CD4-positive, alpha-beta T cell treated with Interferon gamma for 1 hour (primary cell): ENCODE measurements around the gene CAMSAP3.

Source experiments
- DNase-seq: peaks from one replicate; pipeline ENCODE4 v3.0.0-alpha.2; 2020

The CAMSAP3 gene

DNA sequence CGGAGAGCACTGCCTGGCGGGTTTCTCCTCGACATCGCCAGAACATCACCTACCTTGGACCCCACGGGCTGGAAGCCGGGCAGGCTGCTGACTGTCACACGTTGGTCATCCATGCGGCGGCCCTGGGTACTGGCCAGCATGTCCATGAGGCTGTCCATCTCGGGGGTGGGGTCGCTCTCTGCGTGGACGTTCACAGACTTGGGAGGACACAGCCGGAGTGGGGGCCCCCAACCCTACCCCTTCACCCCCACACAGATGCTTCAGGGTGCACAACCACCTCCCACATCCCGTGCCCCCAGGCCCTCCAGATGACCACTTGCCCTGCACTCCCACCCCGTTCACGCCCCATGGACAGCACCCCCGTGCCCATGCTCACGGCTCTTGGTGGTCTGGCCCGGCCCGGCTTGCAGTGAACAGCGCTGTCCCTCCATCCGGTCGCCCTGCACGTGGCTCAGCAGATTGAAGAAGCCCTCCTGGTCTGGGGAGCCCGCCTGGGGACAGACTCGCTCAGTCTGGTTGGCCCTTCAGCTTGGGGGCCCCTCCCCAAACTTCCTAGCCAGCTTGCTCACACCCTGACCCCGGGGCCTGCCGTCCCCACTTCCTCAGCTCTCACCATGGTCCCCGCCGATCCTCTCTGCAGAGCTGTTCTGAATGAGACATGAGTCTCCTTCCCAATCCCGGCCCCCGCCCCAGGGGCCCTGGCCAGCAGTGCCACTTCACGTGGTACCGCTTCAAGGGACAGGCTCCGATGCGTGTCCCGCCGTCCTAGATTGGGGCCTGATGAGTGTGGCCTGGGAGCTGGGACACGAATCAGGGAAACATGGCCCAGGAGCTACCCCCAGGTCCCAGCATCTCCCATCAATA is 36.9 kb downstream of the CAMSAP3 start:
- DNase-seq, result no peak

DNA sequence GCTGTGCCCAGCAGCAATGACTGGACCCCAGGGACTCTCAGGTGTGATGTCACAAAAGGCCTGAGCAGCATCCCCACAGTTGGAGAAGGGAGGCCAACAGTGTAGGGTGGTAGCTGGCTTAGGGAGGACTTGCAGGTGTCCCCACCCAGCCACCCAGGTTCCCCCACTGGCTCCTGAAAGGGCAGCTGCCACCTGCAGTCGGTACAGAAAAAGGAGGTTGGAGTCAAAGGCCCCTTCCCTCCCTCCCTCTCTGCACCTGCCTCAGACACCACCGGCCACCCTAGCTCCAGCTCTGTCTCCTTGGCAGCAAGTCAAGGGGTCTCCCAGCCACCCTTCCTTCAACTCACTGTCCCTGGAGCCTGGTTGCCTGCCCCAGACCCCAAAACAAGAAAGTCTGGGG is 38.0 kb downstream of the CAMSAP3 start, which contains the start of gene PCP2:
PCP2 (minus strand) TSS at position 22 of the 400 bp plus-strand sequence. CDS start 262 bp downstream, outside the sequence.
- no peak for DNase-seq

DNA sequence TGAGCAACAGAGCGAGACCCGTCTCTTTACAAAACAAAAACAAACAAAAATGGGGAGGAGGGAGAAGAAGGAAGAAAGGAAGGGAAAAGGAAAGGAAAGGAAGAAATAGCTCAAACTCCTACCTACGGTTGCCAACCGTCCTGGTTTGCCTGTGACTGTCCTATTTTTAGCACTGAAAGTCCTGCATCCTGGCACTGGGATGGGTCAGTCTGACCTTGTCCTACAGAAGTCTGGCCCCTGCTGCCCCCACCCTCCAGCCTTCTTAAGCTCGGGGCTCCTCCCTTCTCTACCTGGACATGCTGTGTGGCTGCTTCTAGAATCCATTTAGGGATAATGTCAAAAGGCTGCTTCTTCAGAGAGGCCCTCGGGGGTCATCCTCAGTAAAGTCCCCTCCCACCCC is 40.0 kb downstream of the CAMSAP3 start:
- no peak for DNase-seq

DNA sequence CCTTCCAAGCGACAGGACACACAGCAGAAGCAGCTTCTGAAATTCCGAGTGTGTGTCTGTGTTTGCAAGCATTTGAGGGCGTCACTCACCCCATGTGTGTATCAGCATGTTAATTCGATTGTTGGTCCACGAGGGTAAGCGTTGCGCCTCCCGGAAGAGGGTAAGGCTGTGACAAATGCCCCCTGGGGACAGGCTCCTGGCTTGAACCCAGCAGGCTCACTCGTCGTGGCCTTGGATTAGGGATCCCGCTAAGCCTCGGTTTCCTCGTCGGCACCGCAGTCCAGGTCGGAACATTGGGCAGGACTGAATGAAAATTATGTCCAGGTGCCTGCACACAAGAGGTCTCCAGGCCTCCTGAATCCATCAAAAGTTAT is 40.6 kb downstream of the CAMSAP3 start:
- DNase-seq, result no peak

DNA sequence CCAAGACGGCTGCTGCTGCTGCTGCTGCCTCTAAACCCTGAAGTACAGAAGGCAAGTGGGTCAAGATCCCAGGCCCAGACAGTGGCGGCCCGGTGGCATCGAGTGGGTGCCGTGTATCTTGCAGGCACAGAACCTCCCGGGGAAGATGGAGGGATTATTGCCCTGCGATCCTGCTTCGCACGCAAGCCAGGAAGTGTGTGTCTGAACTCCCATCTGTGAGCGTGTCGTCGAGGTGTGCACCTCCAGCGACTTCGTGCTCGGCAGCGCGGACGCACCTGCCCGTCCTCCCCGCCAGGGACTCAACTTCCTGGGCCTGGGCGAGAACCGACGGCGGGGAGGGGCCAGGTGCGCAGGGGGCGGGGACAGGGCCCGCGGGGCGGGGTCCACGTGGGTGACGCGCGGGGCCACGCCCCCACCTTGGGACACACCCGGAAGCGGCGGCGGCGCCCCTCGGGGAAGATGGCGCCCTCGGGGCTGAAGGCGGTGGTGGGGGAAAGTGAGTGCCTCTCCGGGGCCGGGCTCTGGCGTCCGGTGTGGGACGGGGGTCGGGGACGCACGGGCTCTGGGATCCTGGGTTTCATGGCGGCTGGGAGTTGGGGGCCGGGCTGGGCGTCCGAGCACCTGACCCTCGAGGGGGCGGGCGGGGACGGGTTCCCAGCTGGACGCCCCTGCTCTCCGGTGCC is 41.2 kb downstream of the CAMSAP3 start, which contains the start of gene STXBP2:
STXBP2 (plus strand) TSS at position 420 of the 683 bp plus-strand sequence; CDS start at position 460, 40 bp downstream.
- DNase-seq, result peak; percentile 90

DNA sequence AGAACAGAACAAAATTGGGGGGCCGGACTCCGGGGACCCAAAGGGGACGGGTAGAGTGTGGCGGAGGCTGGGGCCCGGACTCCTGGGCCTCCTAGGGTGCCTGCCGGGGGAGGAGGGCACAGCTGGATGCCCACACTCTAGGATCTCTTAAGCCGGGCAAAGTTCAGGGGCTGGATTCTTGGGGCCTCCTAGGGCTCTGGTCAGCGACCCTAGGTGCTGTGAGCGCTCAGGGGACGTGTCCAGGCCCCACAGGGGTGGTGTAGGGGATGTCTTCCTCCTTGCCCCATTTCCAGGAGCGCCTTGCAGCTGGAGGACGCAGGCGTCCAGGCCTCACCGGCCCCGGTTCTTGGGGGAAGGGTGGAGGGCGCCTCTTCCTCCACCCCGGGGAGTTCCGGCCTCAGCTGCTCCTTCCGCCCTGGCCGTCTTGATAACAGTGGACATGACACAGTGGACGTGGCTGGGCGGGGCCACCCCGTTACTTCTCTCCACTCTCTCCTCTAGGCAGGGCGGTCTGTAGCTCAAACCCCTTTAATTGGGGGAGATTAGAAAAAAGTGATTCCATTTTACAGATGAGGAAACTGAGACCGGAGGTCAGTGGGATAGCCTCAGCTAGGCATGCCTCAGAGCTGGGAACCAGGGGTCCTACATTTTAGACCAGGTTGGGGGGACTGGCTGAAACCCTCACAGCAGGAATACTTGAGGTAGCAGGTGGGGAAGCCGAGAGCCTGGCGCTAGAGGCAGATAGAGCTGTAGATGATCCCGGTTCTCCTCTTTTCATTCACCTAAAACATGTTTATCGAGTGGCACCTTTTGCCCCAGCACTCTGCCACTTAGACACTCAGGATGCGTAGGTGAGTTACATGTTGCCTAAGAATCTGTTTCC is 42.0 kb downstream of the CAMSAP3 start:
- DNase-seq, result peak; percentile 65

DNA sequence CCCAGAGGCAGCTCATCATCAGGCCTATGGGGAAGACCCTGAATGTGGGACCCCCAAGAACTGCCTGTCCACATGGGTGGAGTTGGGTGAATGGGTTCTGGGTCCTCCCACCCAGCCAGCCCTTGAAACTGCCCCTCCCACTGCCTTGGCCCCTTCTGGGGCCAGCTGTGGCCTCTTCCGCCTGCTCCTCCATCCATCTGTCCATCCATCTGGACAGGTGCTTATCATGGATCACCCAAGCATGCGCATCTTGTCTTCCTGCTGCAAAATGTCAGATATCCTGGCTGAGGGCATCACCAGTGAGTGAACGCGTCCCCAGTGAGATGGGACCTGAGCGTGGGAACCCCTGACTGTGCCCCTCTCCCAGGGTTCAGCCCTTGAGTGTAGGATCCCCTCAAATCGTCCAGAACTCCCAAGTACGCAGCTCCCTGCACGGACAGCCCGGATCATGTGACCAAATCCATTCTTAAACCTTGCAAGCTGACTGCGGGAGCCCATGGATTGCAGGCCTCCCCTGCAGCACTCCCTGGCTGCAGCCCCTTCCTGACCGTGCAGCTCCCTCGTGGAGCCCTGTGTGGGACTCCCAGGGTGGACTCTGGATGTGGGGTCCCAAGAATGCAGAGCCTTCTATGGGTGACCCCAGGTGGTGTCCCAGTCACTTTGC is 43.3 kb downstream of the CAMSAP3 start:
- DNase-seq, result no peak

DNA sequence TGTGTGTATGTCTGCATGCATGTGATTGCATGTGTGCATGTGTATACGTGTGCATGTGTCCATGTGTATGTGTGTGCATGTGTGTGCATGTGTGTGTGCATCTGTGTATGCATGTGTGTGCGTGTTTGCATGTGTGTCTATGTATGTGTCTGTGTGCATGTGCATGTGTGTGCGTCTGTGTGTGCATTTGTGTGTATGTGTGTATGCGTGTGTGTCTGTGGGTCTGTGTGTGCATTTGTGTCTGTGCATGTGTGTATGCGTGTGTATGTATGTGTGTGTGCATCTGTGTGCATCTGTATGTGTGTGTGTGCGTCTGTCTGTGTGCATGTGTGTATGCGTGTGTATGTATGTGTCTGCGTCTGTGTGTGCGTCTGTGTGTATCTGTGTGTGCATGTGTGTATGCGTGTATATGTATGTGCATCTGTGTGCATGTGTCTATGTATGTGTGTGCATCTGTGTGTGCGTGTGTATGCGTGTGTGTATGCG is 44.2 kb downstream of the CAMSAP3 start:
- DNase-seq, result no peak

DNA sequence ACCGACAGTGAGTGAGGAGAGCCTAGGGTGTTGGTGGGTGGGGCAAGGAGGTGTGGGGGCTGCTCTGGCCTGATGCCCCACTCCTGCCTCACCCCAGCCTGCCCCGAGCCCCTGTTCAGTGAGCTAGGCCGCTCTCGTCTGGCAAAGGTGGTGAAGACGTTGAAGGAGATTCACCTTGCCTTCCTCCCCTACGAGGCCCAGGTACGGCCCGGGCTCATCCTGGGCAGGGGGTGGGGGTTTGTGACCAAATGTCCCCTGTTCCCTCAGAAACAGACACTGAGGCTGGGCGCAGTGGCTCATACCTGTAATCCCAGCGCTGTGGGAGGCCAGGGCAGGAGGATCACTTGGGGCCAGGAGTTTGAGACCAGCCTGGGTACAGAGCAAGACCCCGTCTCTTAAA is 45.1 kb downstream of the CAMSAP3 start:
- no peak for DNase-seq

DNA sequence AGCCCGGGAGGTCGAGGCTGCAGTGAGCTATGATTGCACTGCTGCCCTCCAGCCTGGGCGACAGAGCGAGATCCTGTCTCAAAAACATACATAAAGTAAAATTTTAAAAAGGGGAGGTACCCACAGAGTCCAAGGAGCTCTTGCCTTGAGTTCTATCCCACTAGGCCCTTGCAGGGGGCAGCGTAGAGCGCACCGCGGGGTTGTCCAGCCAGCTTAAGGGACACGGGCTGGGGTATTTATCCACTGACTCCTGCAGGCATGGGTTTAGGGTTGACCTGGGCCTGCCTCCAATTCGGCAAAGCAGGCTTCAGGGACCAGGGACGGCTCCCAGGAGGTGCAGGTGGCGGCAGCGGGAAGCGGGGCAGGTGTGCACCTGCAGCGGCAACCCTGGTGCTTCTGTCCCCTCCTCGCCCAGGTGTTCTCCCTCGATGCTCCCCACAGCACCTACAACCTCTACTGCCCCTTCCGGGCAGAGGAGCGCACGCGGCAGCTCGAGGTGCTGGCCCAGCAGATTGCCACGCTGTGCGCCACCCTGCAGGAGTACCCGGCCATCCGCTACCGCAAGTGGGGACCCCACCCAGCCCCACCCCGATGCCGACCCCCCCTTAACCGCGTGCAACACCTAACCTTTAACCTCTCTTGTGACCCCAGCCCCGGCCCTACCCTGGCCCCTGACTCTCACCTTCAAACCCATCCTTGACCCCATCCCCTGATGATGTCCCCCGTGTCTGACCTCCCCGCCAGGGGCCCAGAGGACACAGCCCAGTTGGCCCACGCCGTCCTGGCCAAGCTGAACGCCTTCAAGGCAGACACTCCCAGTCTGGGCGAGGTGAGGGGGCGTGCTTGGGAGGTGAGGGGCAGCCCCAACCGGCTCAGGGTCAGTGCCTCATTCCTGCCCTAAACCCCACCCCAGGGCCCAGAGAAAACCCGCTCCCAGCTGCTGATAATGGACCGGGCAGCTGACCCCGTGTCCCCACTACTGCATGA is 45.9 kb downstream of the CAMSAP3 start:
- DNase-seq, result no peak

DNA sequence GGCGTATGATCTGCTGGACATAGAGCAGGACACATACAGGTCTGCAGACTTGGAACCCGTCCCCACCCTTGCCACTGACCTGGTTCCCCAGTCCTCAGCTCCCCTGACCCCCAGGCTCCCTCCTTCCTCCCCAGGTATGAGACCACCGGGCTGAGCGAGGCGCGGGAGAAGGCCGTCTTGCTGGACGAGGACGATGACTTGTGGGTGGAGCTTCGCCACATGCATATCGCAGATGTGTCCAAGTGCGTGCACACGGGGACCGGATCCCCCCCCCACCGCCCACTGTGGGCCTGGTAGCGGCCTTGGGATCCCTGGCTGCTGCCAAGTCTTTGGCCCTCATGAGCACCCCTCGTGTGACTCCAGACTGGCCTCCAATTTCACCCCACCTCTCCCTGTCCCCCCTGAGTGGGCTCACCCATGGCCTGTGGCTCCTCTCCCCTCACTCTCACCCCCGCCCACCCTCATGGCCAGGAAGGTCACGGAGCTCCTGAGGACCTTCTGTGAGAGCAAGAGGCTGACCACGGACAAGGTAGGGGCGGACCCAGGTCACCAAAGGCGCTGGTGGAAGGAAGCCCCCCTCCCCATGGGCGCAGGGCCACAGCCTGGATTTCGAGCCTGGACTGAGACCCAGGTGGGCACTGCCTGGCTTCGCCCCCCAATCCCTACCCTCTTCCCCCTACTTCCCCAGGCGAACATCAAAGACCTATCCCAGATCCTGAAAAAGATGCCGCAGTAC is 46.8 kb downstream of the CAMSAP3 start:
- DNase-seq, result no peak

DNA sequence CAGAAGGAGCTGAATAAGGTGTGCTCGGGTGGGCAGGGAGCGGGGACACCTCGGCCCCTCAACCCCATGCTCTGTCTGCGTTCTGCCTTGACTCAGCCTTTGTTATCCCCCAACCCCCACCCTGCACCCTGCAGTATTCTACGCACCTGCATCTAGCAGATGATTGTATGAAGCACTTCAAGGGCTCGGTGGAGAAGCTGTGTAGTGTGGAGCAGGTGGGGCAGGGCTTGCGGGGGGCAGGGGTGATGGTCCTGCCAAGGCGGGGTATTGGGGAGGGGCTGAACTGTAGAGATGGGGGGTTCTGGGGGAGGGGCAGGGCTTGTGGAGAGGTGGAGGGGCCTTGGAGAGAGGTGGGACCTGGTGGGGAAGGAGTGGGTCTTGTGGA is 47.4 kb downstream of the CAMSAP3 start:
- DNase-seq, result no peak

DNA sequence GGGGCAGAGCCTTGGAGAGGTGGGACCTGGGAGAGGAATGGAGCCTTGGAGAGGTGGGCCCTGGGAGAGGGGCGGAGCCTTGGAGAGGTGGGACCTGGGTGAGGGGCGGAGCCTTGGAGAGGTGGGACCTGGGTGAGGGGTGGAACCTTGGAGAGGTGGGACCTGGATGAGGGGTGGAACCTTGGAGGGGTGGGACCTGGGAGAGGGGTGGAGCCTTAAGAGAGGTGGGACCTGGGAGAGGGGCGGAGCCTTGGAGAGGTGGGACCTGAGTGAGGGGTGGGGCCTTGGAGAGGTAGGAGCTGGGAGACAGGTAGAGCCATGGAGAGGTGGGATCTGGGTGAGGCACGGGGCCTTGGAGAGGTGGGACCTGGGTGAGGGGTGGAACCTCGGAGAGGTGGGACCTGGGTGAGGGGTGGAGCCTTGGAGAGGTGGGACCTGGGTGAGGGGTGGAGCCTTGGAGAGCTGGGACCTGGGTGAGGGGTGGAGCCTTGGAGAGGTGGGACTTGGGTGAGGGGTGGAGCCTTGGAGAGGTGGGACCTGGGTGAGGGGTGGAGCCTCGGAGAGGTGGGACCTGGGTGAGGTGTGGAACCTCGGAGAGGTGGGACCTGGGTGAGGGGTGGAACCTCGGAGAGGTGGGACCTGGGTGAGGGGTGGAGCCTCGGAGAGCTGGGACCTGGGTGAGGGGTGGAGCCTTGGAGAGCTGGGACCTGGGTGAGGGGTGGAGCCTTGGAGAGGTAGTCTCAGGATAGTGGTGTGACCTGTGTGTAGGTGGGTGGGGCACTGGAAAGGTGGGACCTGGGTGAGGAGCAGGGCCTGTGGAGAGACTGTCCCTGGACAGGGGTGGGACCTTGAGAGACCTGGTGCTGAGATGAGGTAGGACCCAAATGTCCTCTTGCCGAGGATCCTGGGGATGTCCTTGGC is 48.2 kb downstream of the CAMSAP3 start:
- DNase-seq, result peak; percentile 27

DNA sequence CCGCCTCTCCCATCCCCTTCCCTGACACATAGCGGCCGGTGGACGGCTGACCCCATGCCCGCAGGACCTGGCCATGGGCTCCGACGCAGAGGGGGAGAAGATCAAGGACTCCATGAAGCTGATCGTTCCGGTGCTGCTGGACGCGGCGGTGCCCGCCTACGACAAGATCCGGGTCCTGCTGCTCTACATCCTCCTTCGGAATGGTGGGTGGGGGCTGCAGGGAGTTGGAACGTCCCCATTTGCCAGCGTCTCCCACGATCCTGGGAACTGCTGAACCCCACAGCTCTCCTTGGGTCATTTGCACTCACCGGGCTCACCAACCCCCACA is 48.9 kb downstream of the CAMSAP3 start:
- no peak for DNase-seq

DNA sequence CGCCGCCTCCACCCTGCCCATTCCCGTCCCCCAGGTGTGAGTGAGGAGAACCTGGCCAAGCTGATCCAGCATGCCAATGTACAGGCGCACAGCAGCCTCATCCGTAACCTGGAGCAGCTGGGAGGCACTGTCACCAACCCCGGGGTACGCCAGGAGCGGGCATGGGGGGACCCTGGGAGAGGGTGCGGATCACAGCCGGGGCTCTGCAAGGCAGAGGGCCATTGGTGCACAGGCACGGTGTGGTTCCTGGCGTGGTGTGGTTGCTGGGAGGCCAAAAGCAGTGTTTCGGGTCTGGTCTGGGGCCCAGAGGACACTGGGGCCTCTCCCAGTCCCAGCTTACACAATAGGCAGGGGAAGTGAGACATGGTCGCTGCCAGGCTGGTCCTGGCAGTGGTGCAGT is 49.5 kb downstream of the CAMSAP3 start:
- peak; percentile 24 for DNase-seq

DNA sequence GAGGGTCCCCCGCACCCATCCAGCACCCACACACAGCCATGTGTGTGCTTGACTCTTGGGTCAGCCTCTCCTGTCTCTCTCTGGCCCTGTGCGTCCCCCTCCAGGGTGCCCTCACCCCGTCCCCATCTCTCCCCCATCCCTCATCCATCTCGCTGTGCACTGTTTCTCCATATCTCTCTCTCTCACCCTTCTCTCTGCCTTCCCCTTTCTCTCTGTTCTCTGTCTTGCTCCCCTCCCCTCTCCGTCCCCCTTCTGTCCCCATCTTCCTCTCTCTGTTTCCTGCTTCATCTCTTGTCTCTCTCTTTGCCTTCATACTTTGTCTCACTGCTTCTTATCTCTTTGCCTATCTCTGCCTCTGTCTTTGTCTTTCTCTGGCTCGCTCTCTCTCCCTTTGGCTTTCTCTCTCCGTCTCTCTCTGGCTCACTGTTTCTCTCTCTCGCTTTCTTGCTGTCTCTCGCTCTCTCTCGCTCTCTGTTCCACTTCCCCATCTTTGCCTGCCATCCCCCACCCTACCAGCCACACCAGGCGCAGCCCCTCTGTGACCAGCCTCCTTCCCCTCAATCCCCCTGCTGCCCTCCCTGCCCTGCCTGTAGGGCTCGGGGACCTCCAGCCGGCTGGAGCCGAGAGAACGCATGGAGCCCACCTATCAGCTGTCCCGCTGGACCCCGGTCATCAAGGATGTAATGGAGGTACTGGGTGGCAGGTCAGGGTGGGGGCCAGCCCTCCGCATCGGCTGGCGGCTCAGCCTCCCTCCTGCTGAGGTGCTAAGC is 50.2 kb downstream of the CAMSAP3 start:
- no peak for DNase-seq

DNA sequence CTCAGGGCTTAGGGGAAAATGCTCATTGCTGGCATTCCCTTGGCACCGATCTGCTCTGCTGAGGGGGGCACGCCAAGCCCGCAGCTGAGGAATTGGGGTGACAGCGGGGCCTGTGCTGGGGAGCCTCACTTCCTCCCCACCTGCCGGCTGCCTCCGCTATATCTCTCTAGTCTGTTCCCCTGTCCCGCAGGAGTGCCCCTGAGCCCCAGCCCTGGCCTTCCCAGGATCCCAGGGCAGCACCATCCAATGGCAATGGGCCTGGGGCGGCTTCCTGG is 50.7 kb downstream of the CAMSAP3 start:
- no peak for DNase-seq

DNA sequence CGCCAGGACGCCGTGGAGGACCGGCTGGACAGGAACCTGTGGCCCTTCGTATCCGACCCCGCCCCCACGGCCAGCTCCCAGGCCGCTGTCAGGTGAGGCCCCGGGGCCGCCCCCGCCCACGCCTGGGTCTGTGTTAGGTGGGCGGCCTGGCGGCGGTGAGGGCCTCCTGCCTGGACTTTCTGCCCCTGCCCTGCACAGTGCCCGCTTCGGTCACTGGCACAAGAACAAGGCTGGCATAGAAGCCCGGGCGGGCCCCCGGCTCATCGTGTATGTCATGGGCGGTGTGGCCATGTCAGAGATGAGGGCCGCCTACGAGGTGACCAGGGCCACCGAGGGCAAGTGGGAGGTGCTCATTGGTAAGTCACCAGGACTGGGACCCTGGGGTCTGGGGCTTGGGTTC is 51.5 kb downstream of the CAMSAP3 start:
- no peak for DNase-seq
